GM18498 (cell line): ENCODE measurements around the gene RAP1GAP2.

Experiments
- ATAC-seq: cut with Tn5 transposase; IDR thresholded peaks from one replicate; pipeline ENCODE4 v1.9.1; 2021; ENCODE audit warnings: mild to moderate bottlenecking, moderate library complexity; ENCODE audit not compliant: unreplicated experiment

The RAP1GAP2 gene

GRCh38 chr17:2940352-2940751 is 144.1 kb downstream of the RAP1GAP2 start:
- no peak for ATAC-seq

DNA sequence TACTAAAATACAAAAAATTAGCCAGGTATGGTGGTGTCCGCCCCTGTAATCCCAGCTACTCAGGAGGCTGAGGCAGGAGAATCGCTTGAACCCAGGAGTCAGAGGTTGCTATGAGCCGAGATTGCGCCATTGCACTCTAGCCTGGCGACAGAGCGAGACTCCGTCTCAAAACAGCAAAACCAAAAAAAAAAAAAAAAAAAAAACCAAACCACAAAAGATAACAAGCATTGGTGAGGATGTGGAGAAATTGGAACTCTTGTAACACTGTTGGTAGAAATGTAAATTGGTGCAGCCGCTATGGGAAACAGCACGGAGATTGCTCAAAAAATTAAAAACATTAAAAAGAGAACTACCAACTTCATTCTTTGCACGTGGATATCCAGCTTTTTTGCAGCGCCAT is 147.7 kb downstream of the RAP1GAP2 start:
- ATAC-seq: no peak

DNA sequence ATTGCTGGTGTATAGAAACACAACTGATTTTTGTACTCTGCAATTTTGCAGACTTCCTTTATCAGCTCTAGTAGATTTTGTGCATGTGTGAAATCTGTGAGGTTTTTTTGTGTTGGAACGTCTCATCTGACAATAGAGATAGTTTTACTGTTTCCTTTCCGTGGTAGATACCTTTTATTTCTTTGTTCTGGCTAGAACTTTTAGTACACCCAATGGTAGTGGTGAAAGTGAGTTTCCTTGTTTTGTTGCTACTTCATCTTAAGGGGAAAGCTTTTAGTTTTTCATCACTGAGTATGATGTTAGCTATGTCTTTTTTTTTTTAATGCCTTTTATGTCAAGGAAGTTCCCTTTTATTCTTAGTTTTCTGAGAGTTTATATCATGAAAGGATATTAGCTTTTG is 149.1 kb downstream of the RAP1GAP2 start:
- no peak for ATAC-seq

- no peak for ATAC-seq
Measured at GRCh38 chr17:2946144-2946543, 149.9 kb downstream of the RAP1GAP2 start.

DNA sequence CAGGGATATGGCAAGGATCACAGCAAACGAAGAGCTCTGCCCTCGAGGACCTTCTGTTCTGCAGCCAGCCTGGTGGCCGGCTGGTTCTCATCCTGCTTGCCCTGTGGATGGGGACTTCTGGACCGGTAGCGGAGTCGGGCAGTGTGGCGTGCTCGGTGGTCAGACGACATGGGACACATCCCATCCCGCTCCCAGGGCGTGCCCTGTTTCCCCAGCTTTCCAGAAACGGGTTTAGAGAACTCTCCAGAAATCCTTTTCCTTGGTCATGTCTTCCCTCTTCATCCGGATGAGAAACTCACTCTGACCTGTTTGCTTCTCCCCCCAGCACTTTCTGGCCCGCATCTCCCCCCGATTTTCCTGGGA is 151.3 kb downstream of the RAP1GAP2 start:
- no peak for ATAC-seq

GRCh38 chr17:2947996-2948550 is 151.8 kb downstream of the RAP1GAP2 start:
- ATAC-seq: no peak

DNA sequence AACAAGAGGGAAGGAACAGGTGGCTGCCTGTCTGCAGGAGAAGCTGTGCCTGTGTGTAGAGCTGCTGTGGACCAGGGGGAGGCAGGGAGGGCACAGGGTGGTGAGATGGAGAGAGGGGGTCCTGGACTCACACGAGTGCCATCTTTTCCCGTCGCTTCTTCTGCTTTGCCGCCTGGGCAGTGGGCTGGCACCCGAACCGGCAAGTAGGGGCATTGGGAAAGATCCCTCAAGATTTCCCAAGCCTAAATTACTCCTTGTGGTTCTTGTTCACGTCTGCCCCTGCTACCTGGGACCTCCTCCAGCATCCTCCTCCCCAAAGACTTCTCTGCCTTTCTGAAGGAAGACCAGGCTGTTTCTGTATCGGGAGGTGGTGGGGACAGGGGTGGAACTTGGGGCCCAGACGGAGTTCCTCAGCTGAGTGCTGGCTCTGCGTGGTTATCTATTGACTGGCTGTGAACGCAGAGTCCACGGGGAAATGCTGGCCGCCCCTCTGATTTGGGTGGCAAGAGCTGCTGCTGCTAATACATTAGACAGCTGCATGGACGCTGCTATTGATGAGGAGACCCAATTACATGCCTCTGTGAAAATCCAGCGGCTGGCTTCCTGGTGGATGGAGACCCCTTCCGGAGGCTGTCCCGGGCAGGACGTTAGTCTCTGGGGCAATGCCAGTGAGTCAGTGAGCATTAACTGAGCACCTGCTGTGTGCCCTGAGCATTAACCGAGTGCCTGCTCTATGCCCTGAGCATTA is 152.7 kb downstream of the RAP1GAP2 start:
- no peak for ATAC-seq

- no peak for ATAC-seq
Measured at GRCh38 chr17:2949469-2950044, 153.3 kb downstream of the RAP1GAP2 start.

DNA sequence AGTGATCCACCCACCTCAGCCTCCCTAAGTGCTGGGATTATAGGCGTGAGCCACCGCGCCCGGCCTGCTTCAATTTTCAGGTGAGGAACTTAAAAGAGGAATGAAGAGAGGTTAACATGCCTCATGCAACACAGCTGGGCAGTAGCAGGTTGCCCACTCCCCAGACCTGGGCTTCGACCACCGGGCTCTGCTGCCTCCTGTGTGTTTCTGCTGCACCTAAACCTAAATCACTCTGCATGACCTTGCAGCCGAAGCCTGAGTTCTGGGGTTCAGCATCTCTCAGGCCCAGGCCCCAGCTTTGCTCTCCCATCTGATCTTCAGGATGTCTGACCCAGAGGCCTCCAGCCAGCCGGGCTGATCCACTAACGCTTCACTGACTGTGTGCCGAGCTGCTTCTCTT is 154.6 kb downstream of the RAP1GAP2 start:
- ATAC-seq: no peak

DNA sequence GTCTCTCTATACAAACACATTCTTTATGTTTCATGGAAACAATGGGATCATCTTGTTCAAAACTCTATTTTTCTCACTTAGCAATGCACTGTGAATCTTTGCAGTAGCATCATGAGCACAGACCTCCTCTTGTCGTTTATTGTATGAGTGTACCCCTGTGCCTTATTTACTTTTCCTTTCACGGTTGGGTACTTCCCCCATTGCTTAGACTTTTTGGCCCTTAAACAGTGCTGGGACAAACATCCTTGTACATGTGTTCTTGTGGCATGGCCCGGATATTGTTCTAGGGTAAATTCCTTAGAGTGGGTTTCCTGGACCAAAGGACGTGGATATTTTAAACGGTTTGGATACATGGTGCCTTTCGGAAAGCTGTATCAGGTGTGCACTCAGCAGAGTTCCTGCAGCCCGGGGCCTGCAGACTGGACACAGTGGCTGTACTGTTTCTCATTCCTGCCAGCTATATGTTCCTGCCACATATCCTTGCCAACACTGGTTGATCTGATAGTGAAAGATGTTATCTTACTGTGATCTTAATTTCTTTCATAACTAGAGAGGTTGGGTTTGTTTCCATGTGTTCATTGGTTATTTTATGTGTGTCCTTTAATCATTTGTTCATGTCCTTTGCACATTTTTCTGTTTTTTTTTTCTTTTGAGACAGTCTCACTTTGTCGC is 156.1 kb downstream of the RAP1GAP2 start:
- no peak for ATAC-seq

- no peak for ATAC-seq
Measured at GRCh38 chr17:2954898-2955445, 158.7 kb downstream of the RAP1GAP2 start.

DNA sequence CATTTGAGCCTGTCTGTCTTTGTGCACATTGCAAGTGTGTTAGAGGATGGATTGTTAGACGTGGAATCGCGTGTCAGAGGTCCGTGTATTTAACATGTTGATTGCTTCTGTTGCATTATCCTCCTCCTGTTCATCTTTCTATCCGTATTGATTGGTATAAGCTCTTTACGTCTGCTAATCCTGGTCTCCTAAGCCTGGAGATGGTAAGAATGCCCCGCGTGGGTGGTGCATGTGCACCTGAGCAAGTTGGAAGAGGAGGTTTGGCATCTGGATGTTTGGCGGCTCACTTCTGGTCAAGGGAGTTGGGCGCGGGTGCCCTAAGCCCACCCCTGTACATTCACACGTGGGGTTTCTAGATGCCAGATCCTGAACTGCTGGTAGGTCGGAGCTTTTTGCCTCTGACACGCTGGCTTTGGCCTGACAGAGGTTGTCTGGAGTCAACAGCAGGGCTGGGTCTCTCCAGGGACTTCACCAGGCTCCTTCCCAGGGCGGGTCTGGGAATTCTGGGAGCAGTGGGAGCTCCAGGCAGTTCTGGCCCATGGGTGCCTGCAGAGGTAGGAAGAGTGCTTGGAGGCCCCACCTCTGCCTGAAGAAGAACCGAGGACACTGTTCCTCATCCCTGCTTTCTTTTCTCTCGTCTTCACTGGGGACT is 159.8 kb downstream of the RAP1GAP2 start:
- no peak for ATAC-seq

- no peak for ATAC-seq
Measured at GRCh38 chr17:2957631-2958286, 161.5 kb downstream of the RAP1GAP2 start.

DNA sequence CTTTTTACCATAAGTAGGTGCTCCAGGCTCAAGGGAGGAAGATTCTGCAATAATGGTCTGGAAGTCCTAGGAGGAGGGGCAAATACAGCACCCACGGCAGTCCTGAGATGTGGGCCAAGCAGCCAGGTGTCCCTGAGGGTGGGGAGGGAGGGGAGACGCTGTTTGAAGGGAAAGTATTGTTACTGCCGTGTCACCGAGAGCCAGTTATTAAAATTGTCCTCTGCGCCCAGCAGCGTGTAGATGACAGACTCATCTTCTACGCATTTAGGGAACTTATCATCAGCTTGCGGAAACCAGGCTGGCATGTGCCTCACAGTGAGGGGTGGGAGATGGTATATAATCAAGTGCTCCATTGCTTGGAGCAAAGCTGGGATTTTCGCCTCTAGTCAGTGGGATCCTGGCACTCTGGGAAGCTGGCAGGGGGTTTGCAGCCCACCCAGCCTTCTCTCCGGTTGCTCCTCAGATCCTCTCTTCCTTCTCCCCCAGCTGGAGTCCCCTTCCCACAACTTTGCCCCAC is 162.5 kb downstream of the RAP1GAP2 start:
- ATAC-seq: no peak

DNA sequence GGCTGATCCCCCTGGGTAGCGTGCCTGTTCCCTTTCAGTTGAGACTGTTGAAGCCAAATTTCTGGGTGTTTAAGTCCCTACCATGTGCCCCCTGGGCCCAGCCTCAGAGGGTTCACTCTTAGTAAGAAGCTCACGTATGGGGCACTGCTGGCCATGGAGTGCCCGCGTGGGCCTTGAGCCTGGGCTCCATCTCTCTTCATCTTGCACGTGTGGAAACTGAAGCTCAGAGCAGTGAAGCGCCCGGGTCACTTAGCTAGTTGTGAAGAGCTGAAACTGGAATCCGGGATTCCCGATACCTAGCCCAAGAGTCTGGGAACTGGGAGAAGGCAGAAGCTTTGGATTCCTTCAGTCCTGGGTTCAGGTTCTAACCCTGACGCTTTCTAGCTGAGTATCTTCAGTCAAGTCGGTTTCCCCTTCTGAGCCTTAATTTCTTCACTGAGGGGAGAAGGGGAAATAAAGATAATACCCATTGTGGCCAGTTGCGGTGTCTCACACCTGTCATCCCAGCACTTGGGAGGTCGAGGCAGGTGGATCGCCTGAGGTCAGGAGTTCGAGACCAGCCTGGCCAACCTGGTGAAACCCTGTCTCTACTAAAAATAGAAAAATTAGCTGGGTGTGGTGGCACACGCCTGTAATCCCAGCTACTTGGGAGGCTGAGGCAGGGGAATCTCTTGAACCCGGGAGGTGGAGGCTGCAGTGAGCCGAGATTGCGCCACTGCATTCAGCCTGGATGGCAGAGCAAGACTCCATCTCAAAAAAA is 163.3 kb downstream of the RAP1GAP2 start:
- no peak for ATAC-seq

- ATAC-seq: no peak
Measured at GRCh38 chr17:2961446-2961845, 165.2 kb downstream of the RAP1GAP2 start.

GRCh38 chr17:2962236-2962635 is 166.0 kb downstream of the RAP1GAP2 start:
- no peak for ATAC-seq

- no peak for ATAC-seq
Measured at GRCh38 chr17:2962729-2963128, 166.5 kb downstream of the RAP1GAP2 start.

DNA sequence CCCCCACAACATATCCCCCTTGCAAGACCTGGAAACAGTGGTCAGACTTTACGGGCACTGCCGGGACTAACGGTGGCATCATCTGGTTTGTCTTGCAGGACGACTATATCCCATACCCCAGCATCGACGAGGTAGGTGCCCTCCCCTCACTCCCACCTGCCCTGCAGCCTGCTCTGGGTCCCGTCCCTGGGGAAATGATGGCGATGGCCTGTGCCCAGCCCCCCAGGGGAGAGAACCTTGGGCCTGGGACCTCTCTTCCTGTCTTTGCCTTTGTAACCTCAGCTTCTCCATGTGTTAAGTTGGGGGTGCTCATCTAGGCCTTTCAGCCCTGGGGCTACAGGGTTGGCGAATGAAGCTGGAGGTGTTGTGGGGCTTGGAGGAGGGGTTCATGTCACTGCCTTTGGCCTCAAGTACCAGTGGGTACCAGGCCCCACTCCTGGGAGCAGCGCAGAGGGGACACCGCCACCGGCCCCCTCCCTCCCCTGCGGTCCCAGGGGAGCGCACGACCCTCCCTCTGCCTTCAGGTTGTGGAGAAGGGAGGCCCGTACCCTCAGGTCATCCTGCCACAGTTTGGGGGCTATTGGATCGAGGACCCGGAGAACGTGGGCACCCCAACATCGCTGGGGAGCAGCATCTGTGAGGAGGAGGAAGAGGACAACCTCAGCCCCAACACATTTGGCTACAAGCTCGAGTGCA is 167.2 kb downstream of the RAP1GAP2 start:
- ATAC-seq: no peak
